Small intestine (tissue), 7 donors: ENCODE measurements around the gene EXD2. TPM values are rescaled to one million over a fixed set of nuclear protein-coding genes. Genes with fewer than 3 reads are reported as not detected.
"Not testable (repeated sequence)": the region's sequence is repeated elsewhere in the genome, so short reads cannot be mapped to it uniquely, and the experiment has no call there.

Source experiments
- DNase-seq, 2 donors: peaks; one replicate each; pipeline versions ENCODE4 v3.0.0 to v3.0.0-alpha.2; 2013
- FAIRE-seq: peaks from 2 replicates; lab custom pipeline; 2012; peaks lifted over from hg19 to GRCh38; lab: Jason Lieb, UNC
- H3K27ac ChIP-seq, 3 donors: one replicate each; pipeline ENCODE4 v1.5.1; 2013; ENCODE audit warnings: low read length in 2 of 3, mild to moderate bottlenecking in 2 of 3, control low read depth in 1 of 3, inconsistent platforms in 1 of 3, low read depth in 1 of 3, moderate library complexity in 1 of 3
- H3K27me3 ChIP-seq, 3 donors: one replicate each; pipeline ENCODE4 v1.6.1; 2013; ENCODE audit warnings: low read length in 3 of 3, inconsistent platforms in 1 of 3; ENCODE audit not compliant: control insufficient read depth in 3 of 3, insufficient read depth in 3 of 3
- H3K36me3 ChIP-seq, 3 donors: one replicate each; pipeline ENCODE4 v1.6.1; 2013; ENCODE audit warnings: low read length in 3 of 3, inconsistent platforms in 1 of 3, low read depth in 1 of 3, mild to moderate bottlenecking in 1 of 3, moderate library complexity in 1 of 3; ENCODE audit not compliant: control insufficient read depth in 3 of 3, insufficient read depth in 2 of 3
- H3K4me1 ChIP-seq, 3 donors: one replicate each; pipeline ENCODE4 v1.6.1; 2013; ENCODE audit warnings: low read length in 2 of 3, inconsistent platforms in 1 of 3, low read depth in 1 of 3, mild to moderate bottlenecking in 1 of 3, moderate library complexity in 1 of 3; ENCODE audit not compliant: control insufficient read depth in 3 of 3, insufficient read depth in 2 of 3
- H3K4me3 ChIP-seq, 3 donors: one replicate each; pipeline ENCODE4 v1.5.1; 2013; ENCODE audit warnings: low read length in 3 of 3, control low read depth in 1 of 3, inconsistent platforms in 1 of 3, low read depth in 1 of 3, mild to moderate bottlenecking in 1 of 3, moderate library complexity in 1 of 3
- H3K9me3 ChIP-seq, 2 donors: one replicate each; pipeline ENCODE4 v1.6.1; 2013; ENCODE audit warnings: low read depth in 1 of 2, low read length in 1 of 2; ENCODE audit not compliant: control insufficient read depth in 2 of 2, insufficient read depth in 1 of 2
- WGBS, 3 donors: extraction: QIAGEN DNeasy Blood & Tissue Kit; methylation state at CpG; one replicate each; pipeline ENCODE4 v1.1.7; 2013; 5-methylcytosine and 5-hydroxymethylcytosine counted together
- polyA plus RNA-seq, 4 donors: library from polyadenylated mRNA; stranded (reverse) in 3 of 4; unstranded in 1 of 4; fragments of 200-250 nt in 3 of 4; fragments of 120-200 nt in 1 of 4; gene quantifications; one replicate each; pipeline versions ENCODE4 v1.2.1 to v1.2.3, GENCODE V29; 2013
- donor health status: healthy with polysubstance abuse.
- donor health status: control.
- donor health status: control.
- donor health status: Bipolar disorder and iron deficiency.
- donor health status: healthy.

Gene EXD2
- polyA plus RNA-seq, 4 donors: 3.2 to 21.4 (median 7.5) TPM

- no peaks in the 10 kb centered on the region for H3K4me1 ChIP-seq
- H3K9me3 ChIP-seq: no peaks in the 10 kb centered on the region
- H3K36me3 ChIP-seq: no peaks in the 10 kb centered on the region
- no peak overlapping the region for H3K4me3 ChIP-seq
- no peak for DNase-seq
- FAIRE-seq: no peak
- no peak overlapping the region for H3K27ac ChIP-seq
- H3K27me3 ChIP-seq: no peaks in the 10 kb centered on the region
Observed at GRCh38 chr14:69181491-69181890, 9.8 kb upstream of the EXD2 start.

GRCh38 chr14:69182580-69182979, 8.7 kb upstream of the EXD2 start:
- not testable (repeated sequence) for DNase-seq, FAIRE-seq, H3K27me3 ChIP-seq, H3K36me3 ChIP-seq, H3K4me1 ChIP-seq, H3K4me3 ChIP-seq, H3K9me3 ChIP-seq, H3K27ac ChIP-seq
- 87 to 100% (median 99%) methylated on average over 1 of the region's 1 CpG for WGBS, 3 donors

GRCh38 chr14:69183735-69184134, 7.6 kb upstream of the EXD2 start:
- 66 to 86% (median 85%) methylated on average over 4 of the region's 4 CpGs for WGBS, 3 donors
- no peak overlapping the region for H3K27ac ChIP-seq

GRCh38 chr14:69190191-69190590, 1.1 kb upstream of the EXD2 start:
- DNase-seq (no peak), FAIRE-seq (no peak)
- Histone ChIP-seq H3K27me3 (no peaks in the 10 kb centered on the region), H3K4me3 (no peak overlapping the region), H3K9me3 (no peaks in the 10 kb centered on the region), H3K36me3 (no peaks in the 10 kb centered on the region), H3K27ac (no peak overlapping the region), H3K4me1 (no peaks in the 10 kb centered on the region)
- WGBS, 3 donors: 91 to 99% (median 96%) methylated on average over 2 of the region's 2 CpGs

More at GRCh38 chr14:69183735-69184134, 7.6 kb upstream of the EXD2 start:
- Histone ChIP-seq H3K4me1 (no peaks in the 10 kb centered on the region), H3K27me3 (no peaks in the 10 kb centered on the region), H3K4me3 (no peak overlapping the region), H3K9me3 (no peaks in the 10 kb centered on the region), H3K36me3 (no peaks in the 10 kb centered on the region)
- no peak for DNase-seq
- FAIRE-seq: no peak

GRCh38 chr14:69193721-69194120, 2.4 kb downstream of the EXD2 start:
- Histone ChIP-seq H3K27ac (no peak overlapping the region), H3K27me3 (no peaks in the 10 kb centered on the region), H3K9me3 (no peaks in the 10 kb centered on the region), H3K4me1 (no peaks in the 10 kb centered on the region), H3K36me3 (peaks cover 0 to 3% (median 2%) of the 10 kb centered on the region in 3 donors), H3K4me3 (no peak overlapping the region)
- FAIRE-seq (no peak), DNase-seq (no peak)
- WGBS, 3 donors: 81 to 95% (median 95%) methylated on average over 5 of the region's 5 CpGs

- DNase-seq: no peak
- Histone ChIP-seq H3K4me3 (no peak overlapping the region), H3K27me3 (no peaks in the 10 kb centered on the region), H3K27ac (no peak overlapping the region), H3K9me3 (no peaks in the 10 kb centered on the region), H3K36me3 (peaks cover 0 to 6% (median 2%) of the 10 kb centered on the region in 3 donors), H3K4me1 (no peaks in the 10 kb centered on the region)
- FAIRE-seq: no peak
- 85 to 88% (median 87%) methylated on average over 10 of the region's 10 CpGs for WGBS, 3 donors
Observed at GRCh38 chr14:69199786-69200185, 8.5 kb downstream of the EXD2 start.

GRCh38 chr14:69204753-69205152, 13.5 kb downstream of the EXD2 start:
- H3K27ac ChIP-seq: no peak overlapping the region
- H3K4me1 ChIP-seq: no peaks in the 10 kb centered on the region
- FAIRE-seq: no peak
- H3K4me3 ChIP-seq: no peak overlapping the region
- H3K9me3 ChIP-seq: no peaks in the 10 kb centered on the region
- peaks cover 0 to 12% (median 0%) of the 10 kb centered on the region in 3 donors for H3K36me3 ChIP-seq
- no peak for DNase-seq
- H3K27me3 ChIP-seq: no peaks in the 10 kb centered on the region

- Histone ChIP-seq H3K9me3 (no peaks in the 10 kb centered on the region), H3K36me3 (peaks cover 0 to 16% (median 3%) of the 10 kb centered on the region in 3 donors), H3K27me3 (no peaks in the 10 kb centered on the region), H3K4me3 (no peak overlapping the region), H3K4me1 (no peaks in the 10 kb centered on the region), H3K27ac (no peak overlapping the region)
- DNase-seq: no peak
- 89 to 95% (median 91%) methylated on average over 7 of the region's 7 CpGs for WGBS, 3 donors
- FAIRE-seq: no peak
Observed at GRCh38 chr14:69207435-69208041, 16.2 kb downstream of the EXD2 start.

GRCh38 chr14:69208666-69209065, 17.4 kb downstream of the EXD2 start:
- whole genome bisulfite sequencing, 3 donors: 72 to 83% (median 75%) methylated on average over 5 of the region's 5 CpGs
- FAIRE-seq (no peak), DNase-seq (no peak)
- H3K27me3 ChIP-seq: no peaks in the 10 kb centered on the region
- no peak overlapping the region for H3K4me3 ChIP-seq
- no peak overlapping the region for H3K27ac ChIP-seq
- H3K4me1 ChIP-seq: no peaks in the 10 kb centered on the region
- H3K36me3 ChIP-seq: peaks cover 0 to 25% (median 3%) of the 10 kb centered on the region in 3 donors
- no peaks in the 10 kb centered on the region for H3K9me3 ChIP-seq
